HFFc6 (cell line): ENCODE measurements around the gene COX7B2. TPM values are rescaled to one million over a fixed set of nuclear protein-coding genes. Genes with fewer than 3 reads are reported as not detected.

Source experiments
- DNase-seq: peaks from one replicate; pipeline ENCODE4 v3.0.0-alpha.2; 2018
- H3K27ac Mint-ChIP-seq: 2 replicates; pipeline ENCODE4 v1.8.0; 2020; ENCODE audit warnings: mild to moderate bottlenecking, mixed read lengths
- H3K27me3 Mint-ChIP-seq: 2 replicates; pipeline ENCODE4 v1.8.0; 2021; ENCODE audit warnings: mild to moderate bottlenecking, moderate library complexity, mixed read lengths; ENCODE audit not compliant: insufficient read depth
- H3K36me3 Mint-ChIP-seq: 2 replicates; pipeline ENCODE4 v1.8.0; 2021; ENCODE audit warnings: low read depth, mixed read lengths
- H3K4me1 Mint-ChIP-seq: 2 replicates; pipeline ENCODE4 v1.8.0; 2020; ENCODE audit warnings: low read depth, mixed read lengths
- H3K4me3 Mint-ChIP-seq: 2 replicates; pipeline ENCODE4 v1.8.0; 2020; ENCODE audit warnings: mild to moderate bottlenecking, moderate library complexity, mixed read lengths
- H3K9me3 Mint-ChIP-seq: 2 replicates; pipeline ENCODE4 v1.8.0; 2020; ENCODE audit warnings: mild to moderate bottlenecking, mixed read lengths
- long read RNA-seq: library from polyadenylated mRNA; unstranded; transcript quantifications from one replicate; pipeline ENCODE4 v2.0.0, GENCODE V29; 2019
- total RNA-seq, 6 experiments: library from RNA; stranded (reverse); fragmentation: NEBNext Ultra II Directional; extraction: Animal tissue kit (Norgen Biotek cat#: 25700); gene quantifications; 2 replicates in 1 of 6; 3 replicates in 5 of 6; pipeline ENCODE4 v1.2.3, GENCODE V29; 2021
- TF ChIP-seq, protein P1 (sequence below): fragments of 200-600 bp; sonication (generic); IDR thresholded peaks from 2 replicates; pipeline ENCODE4 v1.5.0; 2021; ENCODE audit warnings: antibody characterized with exemption, mild to moderate bottlenecking

Gene COX7B2, protein sequence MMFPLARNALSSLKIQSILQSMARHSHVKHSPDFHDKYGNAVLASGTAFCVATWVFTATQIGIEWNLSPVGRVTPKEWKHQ
- not detected for total RNA-seq
- long read RNA-seq: 0 reads

DNA sequence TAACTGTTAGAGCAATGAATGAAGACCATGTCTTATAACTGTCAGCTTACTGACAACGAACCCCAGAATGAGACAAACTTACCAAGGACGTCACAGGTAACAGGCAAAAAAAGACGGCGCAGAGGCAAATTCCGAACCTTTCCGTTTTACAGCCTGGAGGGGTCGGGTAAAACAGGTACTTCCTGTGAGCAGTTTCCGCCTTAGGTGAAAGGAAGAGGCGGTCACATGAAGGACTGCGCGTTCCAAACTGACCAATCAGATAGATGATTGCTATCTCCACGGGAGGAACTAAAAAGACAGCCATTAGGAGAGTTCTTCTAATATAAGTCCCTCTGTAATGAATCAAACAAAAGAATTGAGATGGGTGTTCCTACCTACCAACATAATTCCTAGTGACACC lies at the start of gene COX7B2:
TSS of gene COX7B2 (minus strand) at position 168 of the 400 bp plus-strand sequence. CDS start 174,053 bp downstream, outside the sequence.
- peaks cover 4% of the 10 kb centered on the region; the same call in 1 of the 2 replicates for H3K9me3 Mint-ChIP-seq
- no peak within 1 kb of the TSS for H3K4me3 Mint-ChIP-seq

DNA sequence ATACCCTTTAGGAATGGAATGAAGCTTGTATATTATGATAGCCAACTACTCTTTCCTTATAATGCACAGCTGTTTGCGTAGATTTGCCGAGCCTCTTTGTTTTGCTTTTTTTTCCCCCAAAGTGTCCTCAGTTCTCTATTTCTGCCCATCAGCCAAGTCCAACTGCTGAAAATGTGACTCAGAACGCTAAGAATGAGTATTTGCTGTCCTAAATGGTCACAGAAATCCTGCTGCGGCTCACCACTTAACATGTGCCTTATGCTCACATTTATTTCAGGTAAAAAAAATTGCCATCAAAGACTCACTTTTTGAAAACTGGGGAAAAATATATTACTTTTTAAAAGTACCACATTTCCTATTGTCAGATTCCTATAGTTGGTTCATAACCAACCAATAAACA lies 47.4 kb upstream of the COX7B2 start:
- no peak for DNase-seq
- H3K27ac Mint-ChIP-seq: no peak overlapping the region
- no peaks in the 10 kb centered on the region for H3K9me3 Mint-ChIP-seq
- H3K4me1 Mint-ChIP-seq: no peaks in the 10 kb centered on the region
- no peaks in the 10 kb centered on the region for H3K27me3 Mint-ChIP-seq
- TF ChIP-seq, protein P1, sequence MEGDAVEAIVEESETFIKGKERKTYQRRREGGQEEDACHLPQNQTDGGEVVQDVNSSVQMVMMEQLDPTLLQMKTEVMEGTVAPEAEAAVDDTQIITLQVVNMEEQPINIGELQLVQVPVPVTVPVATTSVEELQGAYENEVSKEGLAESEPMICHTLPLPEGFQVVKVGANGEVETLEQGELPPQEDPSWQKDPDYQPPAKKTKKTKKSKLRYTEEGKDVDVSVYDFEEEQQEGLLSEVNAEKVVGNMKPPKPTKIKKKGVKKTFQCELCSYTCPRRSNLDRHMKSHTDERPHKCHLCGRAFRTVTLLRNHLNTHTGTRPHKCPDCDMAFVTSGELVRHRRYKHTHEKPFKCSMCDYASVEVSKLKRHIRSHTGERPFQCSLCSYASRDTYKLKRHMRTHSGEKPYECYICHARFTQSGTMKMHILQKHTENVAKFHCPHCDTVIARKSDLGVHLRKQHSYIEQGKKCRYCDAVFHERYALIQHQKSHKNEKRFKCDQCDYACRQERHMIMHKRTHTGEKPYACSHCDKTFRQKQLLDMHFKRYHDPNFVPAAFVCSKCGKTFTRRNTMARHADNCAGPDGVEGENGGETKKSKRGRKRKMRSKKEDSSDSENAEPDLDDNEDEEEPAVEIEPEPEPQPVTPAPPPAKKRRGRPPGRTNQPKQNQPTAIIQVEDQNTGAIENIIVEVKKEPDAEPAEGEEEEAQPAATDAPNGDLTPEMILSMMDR: no peak
- no peak overlapping the region for H3K4me3 Mint-ChIP-seq
- H3K36me3 Mint-ChIP-seq: no peaks in the 10 kb centered on the region

More for the DNA sequence above, at the start of gene COX7B2:
- Mint-ChIP-seq H3K27me3 (no peaks in the 10 kb centered on the region), H3K4me1 (no peaks in the 10 kb centered on the region), H3K36me3 (no peaks in the 10 kb centered on the region), H3K27ac (no peak within 1 kb of the TSS)
- no peak for DNase-seq
- TF ChIP-seq, protein P1: no peak

DNA sequence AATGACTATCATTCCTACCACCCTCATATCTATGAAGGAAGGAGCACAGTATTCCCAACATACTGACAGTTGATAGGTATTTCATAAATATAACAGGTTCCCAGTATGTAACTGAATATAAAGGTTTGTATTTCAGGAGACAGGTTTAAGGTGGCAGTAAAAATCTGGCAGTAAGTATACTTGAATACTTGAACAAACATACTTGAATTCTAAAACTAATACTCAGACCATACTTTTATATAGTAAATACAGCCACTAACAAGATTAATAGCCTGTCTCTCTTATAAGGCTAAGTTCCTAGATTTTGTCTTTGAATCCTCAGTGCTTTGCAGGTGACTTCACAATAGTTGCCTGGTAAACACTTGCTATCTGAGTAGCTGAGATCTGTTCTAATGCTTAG lies 46.6 kb upstream of the COX7B2 start:
- TF ChIP-seq, protein P1: no peak
- no peaks in the 10 kb centered on the region for H3K27me3 Mint-ChIP-seq
- no peaks in the 10 kb centered on the region for H3K9me3 Mint-ChIP-seq
- no peak for DNase-seq
- no peak overlapping the region for H3K4me3 Mint-ChIP-seq
- H3K4me1 Mint-ChIP-seq: no peaks in the 10 kb centered on the region
- H3K27ac Mint-ChIP-seq: no peak overlapping the region
- no peaks in the 10 kb centered on the region for H3K36me3 Mint-ChIP-seq

DNA sequence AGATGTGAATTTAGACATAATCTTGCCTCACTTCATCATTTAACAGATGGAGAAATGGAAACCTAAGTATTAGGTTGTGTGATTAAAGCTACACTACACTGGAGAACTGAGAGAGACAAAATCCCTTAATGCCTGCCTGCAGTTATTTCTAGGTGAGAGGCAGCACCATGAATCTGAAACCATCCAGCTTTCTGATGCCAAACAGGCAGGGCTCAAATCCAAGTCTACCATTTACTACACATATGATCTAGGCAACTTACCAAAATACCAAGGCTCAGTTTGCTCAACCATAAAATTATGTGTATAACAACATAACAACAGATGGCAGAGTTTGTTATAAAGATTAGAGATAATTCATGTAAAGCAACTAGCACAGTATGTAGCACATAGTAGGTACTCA lies 45.6 kb upstream of the COX7B2 start:
- Mint-ChIP-seq H3K27ac (no peak overlapping the region), H3K27me3 (no peaks in the 10 kb centered on the region), H3K4me3 (no peak overlapping the region), H3K36me3 (no peaks in the 10 kb centered on the region), H3K9me3 (no peaks in the 10 kb centered on the region), H3K4me1 (no peaks in the 10 kb centered on the region)
- no peak for DNase-seq
- TF ChIP-seq, protein P1: no peak

DNA sequence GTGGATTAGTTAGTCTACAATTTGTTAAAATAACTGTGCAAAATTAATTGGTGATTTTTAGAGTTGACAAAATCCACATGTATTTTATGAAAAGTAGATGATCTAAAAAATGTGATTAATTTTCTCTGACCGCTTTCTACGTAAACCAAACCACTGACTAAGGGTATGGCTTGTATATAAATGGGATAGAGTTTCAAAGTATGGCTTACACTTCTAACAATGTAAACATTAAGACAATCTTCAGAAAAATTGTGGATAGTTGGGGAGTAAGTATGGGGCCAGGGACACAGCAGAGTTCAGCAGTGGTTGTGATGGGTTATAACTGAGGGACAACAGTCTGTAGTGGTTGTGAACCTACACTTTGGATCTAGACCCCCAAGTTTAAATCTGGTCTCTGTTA lies 44.5 kb upstream of the COX7B2 start:
- no peaks in the 10 kb centered on the region for H3K27me3 Mint-ChIP-seq
- H3K4me1 Mint-ChIP-seq: no peaks in the 10 kb centered on the region
- TF ChIP-seq, protein P1: no peak
- no peaks in the 10 kb centered on the region for H3K9me3 Mint-ChIP-seq
- no peaks in the 10 kb centered on the region for H3K36me3 Mint-ChIP-seq
- H3K27ac Mint-ChIP-seq: no peak overlapping the region
- DNase-seq: no peak
- H3K4me3 Mint-ChIP-seq: no peak overlapping the region

DNA sequence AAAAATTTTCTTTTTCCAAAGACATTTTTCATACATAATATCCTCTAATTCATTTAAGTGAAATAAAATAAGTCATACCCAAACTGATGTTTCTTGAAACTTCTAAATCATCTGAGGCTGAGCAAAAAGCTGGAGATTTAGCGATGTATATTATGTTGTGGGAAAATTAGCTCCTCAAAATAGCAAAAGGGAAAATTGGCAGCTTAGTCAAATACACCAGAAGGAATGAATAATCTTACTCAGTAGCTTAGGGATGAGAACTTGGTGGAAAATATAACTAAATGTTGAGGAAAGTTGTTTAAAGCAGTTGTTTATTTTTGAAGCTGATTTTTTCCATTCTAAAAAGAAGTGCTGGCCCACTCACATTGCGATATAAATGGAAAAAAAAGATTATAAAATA lies 43.4 kb upstream of the COX7B2 start:
- H3K27ac Mint-ChIP-seq: no peak overlapping the region
- no peaks in the 10 kb centered on the region for H3K36me3 Mint-ChIP-seq
- no peaks in the 10 kb centered on the region for H3K9me3 Mint-ChIP-seq
- no peaks in the 10 kb centered on the region for H3K4me1 Mint-ChIP-seq
- TF ChIP-seq, protein P1: no peak
- H3K4me3 Mint-ChIP-seq: no peak overlapping the region
- H3K27me3 Mint-ChIP-seq: no peaks in the 10 kb centered on the region
- DNase-seq: no peak
